Measurements from ENCODE around the gene SLC2A9.

- TF ChIP-seq CTCF (IDR thresholded peaks at IDR 0.05; ENCODE audit: low read depth, low read length), result no peak
- TF ChIP-seq EZH2phosphoT487 (IDR thresholded peaks at IDR 0.05; ENCODE audit: low read depth), result no peak
These were observed 33.4 kb downstream of the SLC2A9 start for GRCh38 chr4:9987749-9988362.

All from OCI-LY3 (cell line).